ENCODE data around the gene DRD3. TPM values are rescaled to one million over a fixed set of nuclear protein-coding genes. Genes with fewer than 3 reads are reported as not detected.

DRD3 gene
- total RNA-seq, 1 experiment from 2014 or later: not detected

GRCh38 chr3:114194750-114195149, 15.9 kb upstream of the DRD3 start:
- Histone ChIP-seq H3K36me3 (ENCODE audit: insufficient read depth, low read length, poor library complexity, severe bottlenecking) (no peaks in the 10 kb centered on the region), H3K9me3 (ENCODE audit: low read depth, low read length, poor library complexity, severe bottlenecking) (no peaks in the 10 kb centered on the region), H3K4me3 (ENCODE audit: low read depth, low read length, poor library complexity, severe bottlenecking) (no peak overlapping the region), H3K27me3 (replicated peaks; ENCODE audit: insufficient read depth, low read depth, low read length, poor library complexity) (peaks cover 5% of the 10 kb centered on the region), H3K27ac (ENCODE audit: low read depth, low read length, poor library complexity, severe bottlenecking) (no peak overlapping the region), H3K4me1 (ENCODE audit: insufficient read depth, low read length, poor library complexity, severe bottlenecking) (no peaks in the 10 kb centered on the region)
- DNase-seq (ENCODE audit: low spot score): no peak
- intact Hi-C loops (cut with micrococcal nuclease; ENCODE audit: unreplicated experiment): no loop called here
- CTCF ChIA-PET: no interaction called here
- TF ChIP-seq CTCF (conservative IDR thresholded peaks at IDR 0.05; ENCODE audit: low read depth, low read length) (no peak), EZH2 (IDR thresholded peaks at IDR 0.05; ENCODE audit: borderline replicate concordance, low read depth, low read length, poor library complexity, severe bottlenecking) (no peak)
- POLR2A ChIA-PET (ENCODE audit: low non-redundant PET): no interaction called here
- BruUV-seq (replicated peaks): no TSS peak

- Histone ChIP-seq H3K27ac (ENCODE audit: low read depth, low read length, poor library complexity, severe bottlenecking) (no peak overlapping the region), H3K36me3 (ENCODE audit: insufficient read depth, low read length, poor library complexity, severe bottlenecking) (no peaks in the 10 kb centered on the region), H3K4me3 (ENCODE audit: low read depth, low read length, poor library complexity, severe bottlenecking) (no peak overlapping the region), H3K9me3 (ENCODE audit: low read depth, low read length, poor library complexity, severe bottlenecking) (no peaks in the 10 kb centered on the region), H3K4me1 (ENCODE audit: insufficient read depth, low read length, poor library complexity, severe bottlenecking) (no peaks in the 10 kb centered on the region), H3K27me3 (replicated peaks; ENCODE audit: insufficient read depth, low read depth, low read length, poor library complexity) (peaks cover 5% of the 10 kb centered on the region)
- TF ChIP-seq CTCF (conservative IDR thresholded peaks at IDR 0.05; ENCODE audit: low read depth, low read length) (no peak), EZH2 (IDR thresholded peaks at IDR 0.05; ENCODE audit: borderline replicate concordance, low read depth, low read length, poor library complexity, severe bottlenecking) (no peak)
- no TSS peak for BruUV-seq (replicated peaks)
- ChIA-PET POLR2A (ENCODE audit: low non-redundant PET) (no interaction called here), CTCF (no interaction called here)
- DNase-seq (ENCODE audit: low spot score): no peak
- intact Hi-C loops (cut with micrococcal nuclease; ENCODE audit: unreplicated experiment): no loop called here
Observed at GRCh38 chr3:114192136-114192535, 13.3 kb upstream of the DRD3 start.

GRCh38 chr3:114186501-114186900, 7.6 kb upstream of the DRD3 start:
- CTCF ChIA-PET: no interaction called here
- no TSS peak for BruUV-seq (replicated peaks)
- POLR2A ChIA-PET (ENCODE audit: low non-redundant PET): no interaction called here
- no peak overlapping the region for H3K27ac ChIP-seq (ENCODE audit: low read depth, low read length, poor library complexity, severe bottlenecking)
- no peaks in the 10 kb centered on the region for H3K36me3 ChIP-seq (ENCODE audit: insufficient read depth, low read length, poor library complexity, severe bottlenecking)
- H3K4me3 ChIP-seq (ENCODE audit: low read depth, low read length, poor library complexity, severe bottlenecking): no peak overlapping the region
- DNase-seq (ENCODE audit: low spot score): no peak
- peaks cover 21% of the 10 kb centered on the region for H3K27me3 ChIP-seq (replicated peaks; ENCODE audit: insufficient read depth, low read depth, low read length, poor library complexity)
- no peaks in the 10 kb centered on the region for H3K4me1 ChIP-seq (ENCODE audit: insufficient read depth, low read length, poor library complexity, severe bottlenecking)
- no peaks in the 10 kb centered on the region for H3K9me3 ChIP-seq (ENCODE audit: low read depth, low read length, poor library complexity, severe bottlenecking)
- intact Hi-C loops (cut with micrococcal nuclease; ENCODE audit: unreplicated experiment): no loop called here
- TF ChIP-seq EZH2 (IDR thresholded peaks at IDR 0.05; ENCODE audit: borderline replicate concordance, low read depth, low read length, poor library complexity, severe bottlenecking): no peak
- TF ChIP-seq CTCF (conservative IDR thresholded peaks at IDR 0.05; ENCODE audit: low read depth, low read length): no peak
